Astrocyte of the cerebellum (primary cell): ENCODE data around the gene TCF21.
A peak's percentile ranks its signal among the peaks of the same experiment; 100 is the strongest.
"Not testable (repeated sequence)": the region's sequence is repeated elsewhere in the genome, so short reads cannot be mapped to it uniquely, and the experiment has no call there.

Experiments
- DNase-seq: peaks from one replicate; pipeline ENCODE4 v3.0.0-alpha.2; 2011; ENCODE audit warnings: low read depth
- H3K4me3 ChIP-seq: 2 replicates; pipeline ENCODE4 v1.5.1; 2011; ENCODE audit warnings: mild to moderate bottlenecking, low read depth, low read length, moderate library complexity
- in situ Hi-C: cut with HindIII; loops from 2 replicates; pipeline ENCODE4 v1.10.0; 2017; ENCODE audit warnings: low sequenced_read_pairs
- TF ChIP-seq, protein P1 (sequence below): IDR thresholded peaks from 2 replicates; pipeline ENCODE4 v1.5.1; 2012; ENCODE audit warnings: low read length, low read depth, moderate library complexity, mild to moderate bottlenecking; ENCODE audit errors: missing control alignments

The TCF21 gene

DNA sequence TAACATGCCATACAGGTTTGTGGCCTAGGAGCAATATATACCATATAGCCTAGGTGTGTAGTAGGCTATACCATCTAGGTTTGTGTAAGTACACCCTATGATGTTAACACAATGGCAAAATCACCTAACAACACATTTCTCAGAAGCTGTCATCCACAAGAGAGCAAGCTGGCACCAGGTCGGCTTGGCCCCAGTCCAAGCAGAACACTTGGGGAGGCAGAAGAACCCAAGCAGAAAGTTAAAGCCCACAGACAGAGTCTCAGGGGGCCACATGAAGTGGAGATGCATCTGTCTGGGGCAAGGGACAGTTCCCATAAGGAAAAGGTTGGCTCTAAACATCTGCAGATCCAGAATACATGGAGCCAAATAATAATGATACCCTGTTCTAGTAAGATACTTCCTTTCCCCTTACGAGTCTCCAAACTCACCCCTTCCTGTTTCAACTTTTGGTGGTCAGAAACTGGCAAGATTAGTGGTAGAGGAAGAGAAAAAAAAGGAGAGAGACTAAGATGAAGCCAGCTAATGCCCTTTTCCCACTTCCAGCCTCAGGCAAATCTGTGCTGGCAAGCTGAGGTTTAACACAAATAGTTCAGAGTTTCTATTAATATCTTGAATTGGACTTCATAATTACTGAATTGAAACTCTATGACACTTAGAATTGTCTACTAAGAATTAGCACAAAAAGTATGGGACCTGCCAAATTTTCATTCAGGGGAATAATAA is 29.5 kb downstream of the TCF21 start:
- TF ChIP-seq, protein P1, sequence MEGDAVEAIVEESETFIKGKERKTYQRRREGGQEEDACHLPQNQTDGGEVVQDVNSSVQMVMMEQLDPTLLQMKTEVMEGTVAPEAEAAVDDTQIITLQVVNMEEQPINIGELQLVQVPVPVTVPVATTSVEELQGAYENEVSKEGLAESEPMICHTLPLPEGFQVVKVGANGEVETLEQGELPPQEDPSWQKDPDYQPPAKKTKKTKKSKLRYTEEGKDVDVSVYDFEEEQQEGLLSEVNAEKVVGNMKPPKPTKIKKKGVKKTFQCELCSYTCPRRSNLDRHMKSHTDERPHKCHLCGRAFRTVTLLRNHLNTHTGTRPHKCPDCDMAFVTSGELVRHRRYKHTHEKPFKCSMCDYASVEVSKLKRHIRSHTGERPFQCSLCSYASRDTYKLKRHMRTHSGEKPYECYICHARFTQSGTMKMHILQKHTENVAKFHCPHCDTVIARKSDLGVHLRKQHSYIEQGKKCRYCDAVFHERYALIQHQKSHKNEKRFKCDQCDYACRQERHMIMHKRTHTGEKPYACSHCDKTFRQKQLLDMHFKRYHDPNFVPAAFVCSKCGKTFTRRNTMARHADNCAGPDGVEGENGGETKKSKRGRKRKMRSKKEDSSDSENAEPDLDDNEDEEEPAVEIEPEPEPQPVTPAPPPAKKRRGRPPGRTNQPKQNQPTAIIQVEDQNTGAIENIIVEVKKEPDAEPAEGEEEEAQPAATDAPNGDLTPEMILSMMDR, result no peak
- in situ Hi-C loops, result no loop called here
- DNase-seq, result no peak
- H3K4me3 ChIP-seq, result no peak overlapping the region

DNA sequence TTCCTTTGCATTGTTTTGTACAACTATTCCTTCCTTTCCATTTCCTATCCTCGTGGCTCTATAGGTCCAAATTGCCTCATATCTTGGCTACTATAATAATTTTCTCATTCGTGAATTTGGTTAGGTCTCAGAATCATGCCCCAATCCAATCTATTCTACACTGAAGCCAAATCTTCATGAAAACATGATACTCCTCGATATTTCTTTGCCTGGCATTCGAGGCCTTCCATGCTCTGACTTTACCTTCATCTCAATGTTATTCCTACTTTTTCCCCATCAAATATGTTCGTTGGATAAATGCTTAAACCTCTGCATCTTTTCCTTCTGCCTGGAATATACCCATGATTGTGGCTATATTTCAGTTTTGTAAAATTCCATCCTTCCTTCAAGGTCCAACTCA is 30.4 kb downstream of the TCF21 start:
- TF ChIP-seq, protein P1, result no peak
- no peak overlapping the region for H3K4me3 ChIP-seq
- DNase-seq, result no peak
- in situ Hi-C loops, result no loop called here

DNA sequence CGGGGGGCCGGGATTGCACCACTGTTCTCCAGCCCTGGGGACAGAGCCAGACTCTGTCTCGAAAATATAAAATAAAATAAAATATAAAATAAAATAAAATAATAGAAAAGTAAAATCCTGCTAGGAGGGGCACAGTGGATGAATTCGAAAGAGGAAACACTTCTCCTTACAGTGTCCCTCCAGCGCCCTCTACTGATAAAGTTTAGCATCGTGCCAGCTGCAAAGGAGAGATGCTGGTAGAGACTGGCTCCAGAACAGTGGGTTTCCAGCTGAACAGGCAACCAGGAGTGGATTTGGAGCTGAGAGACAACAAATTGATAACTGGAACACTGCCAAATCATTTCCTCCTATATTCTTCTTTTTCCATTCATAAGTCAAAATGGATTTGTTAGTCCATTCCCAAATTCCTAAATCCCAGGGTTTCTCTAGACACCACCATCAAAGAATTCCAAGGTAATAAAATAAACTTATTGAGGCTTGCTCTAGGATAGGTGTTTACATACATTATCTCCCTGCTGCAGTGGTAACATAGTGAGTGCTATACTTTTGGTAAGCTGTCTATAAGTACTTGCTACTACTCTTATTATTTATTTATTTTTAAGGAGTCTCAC is 32.4 kb downstream of the TCF21 start:
- DNase-seq, result peak; percentile 72
- no peak overlapping the region for H3K4me3 ChIP-seq
- in situ Hi-C loops, result loop anchor here (5.0 kb wide), 1 partner anchor 171 kb away; no protein-coding TSS in a partner anchor
- TF ChIP-seq, protein P1, result peak; percentile 91

DNA sequence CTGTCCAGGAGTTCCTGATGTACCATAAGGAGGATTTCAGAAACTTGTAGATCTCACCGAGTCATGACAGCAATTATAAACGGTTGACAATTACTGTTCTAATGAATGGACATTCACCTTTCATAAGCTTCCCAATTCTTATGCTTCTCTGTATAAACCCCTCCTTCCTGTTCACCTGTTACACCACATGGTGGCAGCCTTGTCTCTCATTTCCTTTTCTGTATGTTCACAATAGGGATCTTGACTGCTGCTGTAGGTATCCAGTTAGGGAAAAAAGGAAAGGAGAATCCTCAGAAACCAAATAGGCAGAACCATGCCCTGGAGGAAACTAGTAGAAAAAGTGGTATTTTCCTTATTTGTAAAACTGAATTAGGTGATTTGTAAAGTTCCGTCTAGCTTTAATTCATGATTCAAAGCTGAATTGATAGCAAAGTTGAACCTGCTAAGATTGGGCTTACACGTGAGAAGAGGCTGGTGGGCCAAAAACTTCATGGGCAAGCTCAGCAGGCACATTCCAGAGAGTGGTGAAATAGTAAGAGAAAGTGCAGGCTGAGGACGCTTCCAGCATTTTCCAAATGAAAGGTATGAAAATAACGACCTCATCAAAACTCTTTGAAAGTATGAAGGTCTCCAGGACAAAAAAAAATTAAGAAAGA is 35.2 kb downstream of the TCF21 start:
- TF ChIP-seq, protein P1, result peak; percentile 77
- peak; percentile 85 for DNase-seq
- H3K4me3 ChIP-seq, result no peak overlapping the region
- in situ Hi-C loops, result loop anchor here (5.0 kb wide), 1 partner anchor 168 kb away; no protein-coding TSS in a partner anchor

DNA sequence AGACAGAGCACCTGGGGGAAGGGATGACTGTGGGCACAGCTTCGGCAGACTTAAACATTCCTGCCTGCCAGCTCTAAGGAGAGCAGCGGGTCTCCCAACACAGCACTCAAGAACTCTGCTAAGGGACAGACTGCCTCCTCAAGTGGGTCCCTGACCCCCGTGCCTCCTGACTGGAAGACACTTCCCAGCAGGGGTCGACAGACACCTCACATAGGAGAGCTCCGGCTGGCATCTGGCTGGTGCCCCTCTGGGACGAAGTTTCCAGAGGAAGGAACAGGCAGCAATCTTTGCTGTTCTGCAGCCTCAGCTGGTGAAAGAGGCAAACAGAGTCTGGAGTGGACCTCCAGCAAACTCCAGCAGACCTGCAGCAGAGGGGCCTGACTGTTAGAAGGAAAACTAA is 42.3 kb downstream of the TCF21 start:
- not testable (repeated sequence) for DNase-seq

DNA sequence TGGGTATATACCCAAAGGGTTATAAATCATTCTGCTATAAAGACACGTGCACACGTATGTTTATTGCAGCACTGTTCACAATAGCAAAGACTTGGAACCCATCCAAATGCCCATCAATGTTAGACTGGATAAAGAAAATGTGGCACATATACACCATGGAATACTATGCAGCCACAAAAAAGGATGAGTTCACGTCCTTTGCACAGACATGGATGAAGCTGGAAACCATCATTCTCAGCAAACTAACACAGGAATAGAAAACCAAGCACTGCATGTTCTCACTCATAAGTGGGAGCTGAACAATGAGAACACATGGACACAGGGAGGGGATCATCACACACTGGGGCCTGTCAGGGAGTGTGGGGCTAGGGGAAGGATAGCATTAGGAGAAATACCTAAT is 47.4 kb downstream of the TCF21 start:
- DNase-seq, H3K4me3 ChIP-seq, in situ Hi-C loops: not testable (repeated sequence)

More for the DNA sequence above, 42.3 kb downstream of the TCF21 start:
- H3K4me3 ChIP-seq, in situ Hi-C loops: not testable (repeated sequence)

DNA sequence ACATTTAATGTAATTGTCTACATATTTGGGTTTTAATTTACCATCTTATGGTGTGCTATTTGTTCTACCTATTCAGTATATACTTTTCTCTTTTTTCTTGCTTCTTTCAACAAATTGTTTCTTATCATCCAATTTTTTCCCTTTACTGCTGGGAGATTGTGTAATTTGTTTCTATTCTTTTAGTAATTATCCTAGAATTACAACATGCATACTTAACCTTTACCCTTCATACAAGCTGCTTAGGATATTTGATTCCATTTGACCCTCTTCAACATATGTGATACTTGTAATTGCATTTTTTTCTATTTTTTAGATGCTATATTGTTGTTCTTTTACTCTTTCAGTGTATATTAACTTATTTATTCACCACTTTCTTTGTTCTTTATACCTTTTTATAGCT is 49.0 kb downstream of the TCF21 start:
- TF ChIP-seq, protein P1, result no peak
- in situ Hi-C loops, result no loop called here
- H3K4me3 ChIP-seq, result no peak overlapping the region
- DNase-seq, result no peak
